ENCODE results near the gene MINDY4.

Gene MINDY4

DNA sequence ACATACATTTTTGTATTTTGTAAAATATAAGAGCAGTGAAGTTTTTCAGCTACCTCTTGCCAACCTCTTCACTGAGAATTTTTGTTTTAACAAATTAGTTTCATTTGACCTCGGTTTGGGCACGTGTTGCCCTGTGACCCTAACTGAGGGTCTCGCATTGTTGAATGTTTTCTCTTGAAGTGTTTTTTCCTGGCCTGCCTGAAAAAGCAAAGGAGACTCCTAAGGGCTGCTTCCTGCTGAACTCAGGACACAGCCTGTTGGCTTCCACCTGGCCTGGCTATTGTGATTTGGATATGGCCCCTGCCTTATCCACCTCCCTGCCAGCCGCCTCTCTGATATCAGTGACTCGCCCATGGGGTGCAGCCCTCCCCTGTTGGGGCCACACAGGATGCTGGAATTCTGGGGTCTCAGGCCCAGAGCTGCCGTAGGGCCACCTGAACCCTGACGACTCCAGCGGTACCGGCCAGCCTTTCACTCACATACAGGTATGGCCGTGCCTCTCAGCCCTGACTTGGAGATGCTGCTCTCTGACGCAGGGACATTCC, 81.6 kb downstream of the MINDY4 start:
- no peak for DNase-seq (ENCODE audit: low read depth, low spot score)

DNA sequence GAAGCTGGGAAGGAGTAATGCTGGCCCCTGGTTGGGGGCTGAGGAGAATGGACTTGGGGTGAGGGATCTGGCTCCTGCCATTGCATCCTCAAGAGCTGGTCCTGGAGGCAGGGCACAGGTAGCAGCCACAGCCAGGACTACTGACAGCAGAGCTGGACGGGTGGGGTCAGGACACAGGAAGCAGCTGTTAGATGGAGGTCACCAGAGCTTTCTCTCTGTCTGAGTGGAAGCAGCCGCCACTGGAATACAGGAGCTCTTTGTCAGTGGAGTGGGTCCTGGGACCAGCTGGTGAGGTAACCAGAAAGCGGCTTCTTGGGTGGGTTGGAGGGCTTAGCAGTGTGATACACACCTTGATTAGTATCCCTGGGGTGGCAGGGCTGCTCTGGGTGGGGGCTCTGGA, 82.4 kb downstream of the MINDY4 start:
- no peak for DNase-seq (ENCODE audit: low read depth, low spot score)

- DNase-seq (ENCODE audit: low read depth, low spot score), result no peak
These were observed 84.7 kb downstream of the MINDY4 start for GRCh38 chr7:30855936-30856335.

DNA sequence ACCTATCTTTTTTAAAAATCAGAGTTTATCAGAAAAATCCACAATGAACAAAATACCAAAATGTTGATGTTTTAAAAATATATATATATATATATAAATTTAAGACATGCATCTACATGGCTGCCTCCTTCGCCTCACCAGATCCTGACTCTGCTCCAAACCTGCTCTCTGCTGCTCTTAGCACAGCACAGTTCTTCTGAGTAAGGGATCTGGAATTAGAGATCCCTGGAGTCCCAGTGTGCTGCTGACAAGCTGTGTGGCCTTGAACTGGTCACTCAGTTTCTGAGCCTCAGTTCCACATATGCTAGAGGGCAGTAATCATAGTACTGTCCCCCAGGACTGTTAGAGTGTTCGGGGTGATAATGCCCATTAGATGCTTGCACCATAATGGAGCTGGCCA, 87.4 kb downstream of the MINDY4 start:
- DNase-seq (ENCODE audit: low read depth, low spot score), result no peak

DNA sequence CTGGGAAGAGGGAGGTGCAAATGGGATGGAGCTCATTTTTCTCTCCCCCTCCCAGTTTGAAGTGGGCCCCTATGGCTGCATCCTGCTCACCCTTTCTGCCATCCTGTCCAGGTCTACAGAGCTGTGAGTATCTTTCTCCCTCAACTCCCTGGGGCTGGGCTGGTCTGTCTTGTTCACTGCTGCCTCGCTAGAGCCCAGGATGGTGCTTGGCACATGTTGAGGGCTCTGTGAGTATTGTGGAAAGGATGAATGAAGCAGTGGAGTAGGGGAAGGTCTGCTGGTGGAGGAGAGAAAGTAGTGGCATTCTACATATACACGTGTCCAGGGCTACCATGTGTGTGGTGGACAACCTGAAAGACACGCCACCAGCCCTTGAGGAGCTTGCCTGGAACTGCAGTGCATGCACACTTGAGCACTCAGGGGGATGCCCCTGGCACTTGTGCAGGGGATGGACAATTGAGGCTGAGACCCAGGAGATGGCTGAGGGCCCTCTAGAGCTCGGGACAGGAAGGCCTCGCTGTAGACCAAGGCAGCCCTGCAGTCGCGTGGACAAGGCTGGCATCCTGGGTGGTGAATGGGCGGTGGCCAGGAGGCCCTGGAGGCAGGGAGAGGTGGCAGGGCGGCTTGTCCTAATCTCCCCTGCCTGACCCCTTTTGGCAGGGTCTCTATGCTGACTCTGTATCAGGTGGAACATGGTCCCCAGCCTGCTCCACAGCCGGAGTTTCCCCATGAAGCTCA, 88.2 kb downstream of the MINDY4 start:
- DNase-seq (ENCODE audit: low read depth, low spot score), result no peak

- DNase-seq (ENCODE audit: low read depth, low spot score), result no peak
These were observed 88.8 kb downstream of the MINDY4 start for GRCh38 chr7:30859940-30860496.

GRCh38 chr7:30861612-30862011, 90.4 kb downstream of the MINDY4 start:
- no peak for DNase-seq (ENCODE audit: low read depth, low spot score)

GRCh38 chr7:30862995-30863705, 91.9 kb downstream of the MINDY4 start:
- no peak for DNase-seq (ENCODE audit: low read depth, low spot score)

- DNase-seq (ENCODE audit: low read depth, low spot score), result peak; percentile 38
These were observed 92.5 kb downstream of the MINDY4 start for GRCh38 chr7:30863706-30864035.

DNA sequence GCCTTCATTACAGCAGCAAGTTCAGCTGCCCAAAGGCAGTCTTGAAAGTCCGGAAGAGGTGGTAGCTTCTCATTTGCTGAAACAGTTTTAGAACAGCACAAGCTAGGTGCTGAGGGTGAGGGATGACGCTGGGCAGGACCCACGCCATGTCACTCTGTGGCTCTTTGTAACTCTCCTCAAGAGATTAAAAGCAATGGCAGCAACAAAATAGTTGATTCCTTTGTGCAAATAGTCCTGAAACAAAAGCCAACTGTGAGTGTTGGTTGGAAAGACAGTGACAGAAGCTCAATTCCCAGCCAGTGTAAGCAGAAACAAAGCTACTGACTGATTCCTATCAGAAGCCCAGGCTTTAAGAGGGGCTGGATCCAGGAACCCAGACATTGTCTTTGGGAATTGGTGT, 92.9 kb downstream of the MINDY4 start:
- DNase-seq (ENCODE audit: low read depth, low spot score), result no peak

- DNase-seq (ENCODE audit: low read depth, low spot score), result no peak
These were observed 93.9 kb downstream of the MINDY4 start for GRCh38 chr7:30865076-30865475.

DNA sequence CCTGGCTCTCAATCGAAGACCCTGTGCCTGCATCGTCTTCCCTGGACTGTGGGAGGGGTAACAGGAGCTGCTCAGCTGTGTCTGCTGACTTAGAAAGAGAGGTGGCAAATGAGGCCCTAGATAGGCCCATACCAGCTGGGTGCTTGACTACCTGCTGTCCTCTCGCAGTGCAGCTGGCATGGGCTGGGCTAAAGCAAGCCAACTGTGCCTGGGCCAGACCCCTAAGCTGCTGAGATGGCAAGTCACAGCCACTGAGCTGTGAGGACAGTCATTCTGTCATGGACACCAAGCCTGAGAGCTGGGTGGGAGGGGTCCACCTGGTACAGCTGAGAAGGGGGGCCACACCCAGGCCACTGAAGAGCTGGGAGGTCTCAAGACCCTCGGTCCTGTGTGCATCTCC, 94.6 kb downstream of the MINDY4 start:
- no peak for DNase-seq (ENCODE audit: low read depth, low spot score)

DNA sequence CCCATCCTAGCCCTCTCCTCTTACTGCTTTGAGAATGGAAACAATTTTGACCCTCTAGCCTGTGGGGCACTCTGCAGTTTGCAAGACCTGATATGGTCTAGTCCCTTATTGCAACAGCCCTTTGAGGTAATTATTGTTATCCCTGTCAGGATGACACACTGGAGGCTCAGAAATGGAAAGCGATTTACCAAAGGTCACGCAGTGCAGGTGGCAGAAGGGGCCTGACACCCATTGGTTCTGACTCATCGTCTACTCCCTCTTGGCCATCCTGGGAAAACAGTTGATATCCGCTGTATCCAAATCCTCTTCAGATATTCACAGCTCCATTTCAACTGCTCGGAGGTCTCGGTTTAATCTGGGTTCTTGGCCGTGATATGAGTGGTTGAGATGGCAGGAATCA, 95.7 kb downstream of the MINDY4 start:
- DNase-seq (ENCODE audit: low read depth, low spot score), result no peak

DNA sequence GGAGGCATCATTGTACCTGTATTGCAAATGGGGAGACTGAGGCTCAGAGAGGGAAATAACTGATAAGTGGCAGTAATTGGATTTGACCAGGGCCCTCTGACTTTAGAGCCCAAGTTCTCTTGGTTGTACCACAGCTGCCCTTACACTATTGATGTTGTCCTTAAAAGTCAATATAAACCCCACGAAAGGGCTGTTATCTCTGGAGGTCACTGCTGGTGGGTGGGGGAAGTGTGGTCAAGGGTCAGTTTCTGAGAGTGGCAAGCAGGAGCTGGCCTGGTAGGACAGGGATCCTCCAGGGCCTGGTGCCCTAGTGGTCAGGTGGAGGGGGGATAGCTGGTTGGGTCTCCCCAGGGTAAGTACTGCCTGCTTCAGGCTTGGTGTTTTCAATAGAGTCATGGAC, 96.3 kb downstream of the MINDY4 start:
- no peak for DNase-seq (ENCODE audit: low read depth, low spot score)

DNA sequence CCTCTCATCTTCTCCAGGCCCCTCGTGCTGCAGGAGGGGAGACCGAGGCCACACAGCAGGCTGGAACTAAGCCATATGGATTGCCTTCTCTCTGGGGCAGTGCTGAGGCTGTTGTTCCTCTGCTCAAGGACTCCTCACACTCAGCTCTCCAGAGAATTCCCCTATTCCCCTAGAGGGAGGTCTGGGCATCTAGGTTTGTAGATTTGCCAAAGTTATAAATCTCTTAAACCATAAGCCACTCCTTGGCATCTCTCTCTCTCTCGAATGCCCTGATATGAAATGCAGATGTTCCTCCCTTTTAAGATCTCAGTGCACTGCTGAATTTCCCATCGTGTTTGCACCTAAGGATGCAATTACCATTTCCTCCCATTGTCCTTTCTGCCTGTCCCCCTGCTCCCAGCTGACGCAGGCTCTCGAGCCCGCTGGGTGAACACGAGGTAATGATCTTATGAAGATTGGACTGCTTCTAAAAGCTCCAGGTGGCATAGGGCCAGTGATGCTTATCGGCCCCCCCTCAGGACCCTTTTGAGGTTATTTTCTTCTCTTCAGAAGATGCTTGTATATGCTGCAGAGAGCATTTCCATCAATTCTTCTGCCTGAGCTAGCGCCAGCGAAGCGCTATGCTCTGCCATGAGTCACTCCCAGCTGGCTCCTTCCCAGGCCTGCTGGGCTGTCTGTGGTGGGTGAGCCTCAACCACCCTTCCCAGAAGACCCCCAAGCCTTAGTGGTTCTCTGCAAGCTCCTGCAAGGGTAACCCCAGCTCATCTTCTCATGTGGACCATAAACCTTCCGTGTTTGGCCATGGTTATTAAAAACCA, 98.8 kb downstream of the MINDY4 start:
- no peak for DNase-seq (ENCODE audit: low read depth, low spot score)

DNA sequence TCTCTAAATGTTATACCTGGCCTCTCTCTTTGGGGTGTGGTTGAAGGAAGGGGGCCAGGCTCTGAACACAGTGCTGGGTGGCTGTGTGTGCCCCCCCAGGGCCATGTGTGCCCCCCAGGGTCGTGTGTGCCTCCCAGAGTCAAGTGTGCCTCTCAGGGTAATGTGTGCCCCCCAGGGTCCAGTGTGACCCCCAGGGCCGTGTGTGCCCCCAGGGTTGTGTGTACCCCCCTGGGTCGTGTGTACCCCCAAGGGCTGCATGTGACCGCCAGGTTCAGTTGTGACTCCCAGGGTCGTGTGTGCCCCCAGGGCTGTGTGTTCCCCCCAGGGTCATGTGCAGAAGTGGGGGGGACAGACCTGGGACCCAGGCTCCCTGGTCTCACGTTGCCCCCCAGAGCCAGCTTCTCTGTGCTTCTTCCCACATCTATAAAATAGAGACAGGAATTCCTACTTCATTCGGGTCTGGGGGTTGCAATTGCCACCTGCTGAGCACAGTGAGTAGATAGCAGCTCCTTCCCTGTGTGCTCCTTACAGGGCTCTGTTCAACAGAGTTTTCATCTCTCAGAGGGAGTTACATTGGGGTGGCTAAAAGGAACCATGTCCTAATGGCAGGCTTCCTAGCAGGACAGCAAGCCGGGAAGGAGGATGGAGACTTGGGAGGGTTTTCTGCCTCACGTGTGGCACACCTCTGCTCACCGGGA, 99.8 kb downstream of the MINDY4 start:
- no peak for DNase-seq (ENCODE audit: low read depth, low spot score)

GRCh38 chr7:30871655-30872054, 100.4 kb downstream of the MINDY4 start:
- no peak for DNase-seq (ENCODE audit: low read depth, low spot score)

GRCh38 chr7:30873207-30873606, 102.0 kb downstream of the MINDY4 start:
- DNase-seq (ENCODE audit: low read depth, low spot score), result no peak

- no peak for DNase-seq (ENCODE audit: low read depth, low spot score)
These were observed 102.4 kb downstream of the MINDY4 start for GRCh38 chr7:30873656-30874055.

DNA sequence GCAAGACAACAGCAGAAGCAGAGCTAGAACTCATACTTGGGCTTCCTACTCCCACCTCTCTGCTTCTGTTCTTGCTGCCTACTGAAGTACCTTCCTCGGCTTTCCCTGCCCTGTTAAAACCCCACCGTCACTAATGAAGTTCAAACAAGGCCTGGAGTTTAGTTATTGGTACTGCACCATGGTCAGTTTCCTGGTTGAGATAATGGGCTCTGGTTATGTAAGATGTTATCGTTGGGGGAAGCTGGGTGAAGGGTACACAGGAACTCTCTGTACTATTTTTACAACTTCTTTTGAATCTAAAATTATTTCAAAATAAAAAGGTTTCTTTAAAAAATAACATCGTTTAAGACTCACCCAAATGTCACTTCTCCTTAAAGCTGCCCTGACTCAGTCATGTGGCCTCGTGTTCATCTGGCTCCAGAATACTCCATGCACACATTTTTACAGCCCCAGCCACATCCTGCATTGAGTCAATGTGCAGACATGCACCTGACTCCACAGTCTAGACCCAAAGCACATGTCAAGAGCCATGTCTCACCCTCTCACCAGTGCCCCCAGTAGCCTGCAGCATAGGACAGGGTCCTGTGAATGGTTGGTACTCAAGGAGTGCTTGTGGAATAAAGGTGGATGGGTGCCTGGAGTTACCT, 103.6 kb downstream of the MINDY4 start:
- DNase-seq (ENCODE audit: low read depth, low spot score), result no peak
